Skeletal muscle cell (primary cell): Measurements from ENCODE around the gene RRAGD.
A peak's percentile ranks its signal among the peaks of the same experiment; 100 is the strongest.

Experiments used
- DNase-seq: peaks from one replicate; pipeline ENCODE4 v3.0.0-alpha.2; 2010; ENCODE audit warnings: low read depth
- H3K4me3 ChIP-seq: 2 replicates; pipeline ENCODE4 v1.5.1; 2011; ENCODE audit warnings: low read depth, mild to moderate bottlenecking, control low read depth, low read length, moderate library complexity

Gene RRAGD

GRCh38 chr6:89385156-89385667 is 26.9 kb downstream of the RRAGD start:
- no peak overlapping the region for H3K4me3 ChIP-seq
- DNase-seq, result no peak

DNA sequence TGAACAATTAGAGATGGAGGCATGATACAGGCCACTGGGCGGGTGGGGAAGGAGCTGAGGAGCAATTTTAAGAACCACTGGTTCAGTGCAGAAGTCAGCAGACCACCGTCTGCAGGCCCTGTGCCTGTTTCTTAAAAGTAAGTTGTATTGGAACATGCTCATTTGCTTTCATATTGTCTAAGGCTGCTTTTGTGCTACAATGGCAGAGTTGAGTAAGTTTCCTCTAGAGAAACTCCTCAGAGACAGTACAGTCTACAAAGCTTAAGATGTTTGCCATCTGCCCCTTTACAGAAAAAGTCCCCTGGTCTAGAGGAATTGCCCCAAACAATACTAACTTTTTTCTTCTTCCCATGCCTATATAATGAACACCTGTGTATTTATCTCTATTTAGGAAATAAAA is 31.0 kb downstream of the RRAGD start:
- no peak overlapping the region for H3K4me3 ChIP-seq
- DNase-seq, result no peak

DNA sequence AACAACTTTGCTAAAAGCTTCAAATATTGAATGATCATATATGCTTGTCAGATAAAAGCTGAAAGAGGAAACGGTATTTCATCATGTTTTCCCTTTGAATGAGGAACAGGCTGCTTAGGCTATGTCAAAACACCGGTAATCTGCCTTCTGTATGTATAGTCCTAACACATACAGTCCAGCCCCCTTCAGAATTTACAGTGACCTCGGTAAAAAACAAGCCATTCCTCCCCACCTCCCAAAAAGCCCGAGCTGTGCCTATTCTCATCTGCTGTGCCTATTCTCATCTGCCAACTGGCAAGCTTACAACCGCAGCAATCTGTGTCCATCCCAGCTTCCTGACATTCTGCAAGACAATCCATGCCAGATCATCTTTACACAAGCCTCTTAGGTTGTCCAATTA is 32.8 kb downstream of the RRAGD start:
- no peak for DNase-seq
- no peak overlapping the region for H3K4me3 ChIP-seq

- no peak for DNase-seq
- H3K4me3 ChIP-seq, result no peak overlapping the region
These were observed 33.4 kb downstream of the RRAGD start for GRCh38 chr6:89378628-89379027.

DNA sequence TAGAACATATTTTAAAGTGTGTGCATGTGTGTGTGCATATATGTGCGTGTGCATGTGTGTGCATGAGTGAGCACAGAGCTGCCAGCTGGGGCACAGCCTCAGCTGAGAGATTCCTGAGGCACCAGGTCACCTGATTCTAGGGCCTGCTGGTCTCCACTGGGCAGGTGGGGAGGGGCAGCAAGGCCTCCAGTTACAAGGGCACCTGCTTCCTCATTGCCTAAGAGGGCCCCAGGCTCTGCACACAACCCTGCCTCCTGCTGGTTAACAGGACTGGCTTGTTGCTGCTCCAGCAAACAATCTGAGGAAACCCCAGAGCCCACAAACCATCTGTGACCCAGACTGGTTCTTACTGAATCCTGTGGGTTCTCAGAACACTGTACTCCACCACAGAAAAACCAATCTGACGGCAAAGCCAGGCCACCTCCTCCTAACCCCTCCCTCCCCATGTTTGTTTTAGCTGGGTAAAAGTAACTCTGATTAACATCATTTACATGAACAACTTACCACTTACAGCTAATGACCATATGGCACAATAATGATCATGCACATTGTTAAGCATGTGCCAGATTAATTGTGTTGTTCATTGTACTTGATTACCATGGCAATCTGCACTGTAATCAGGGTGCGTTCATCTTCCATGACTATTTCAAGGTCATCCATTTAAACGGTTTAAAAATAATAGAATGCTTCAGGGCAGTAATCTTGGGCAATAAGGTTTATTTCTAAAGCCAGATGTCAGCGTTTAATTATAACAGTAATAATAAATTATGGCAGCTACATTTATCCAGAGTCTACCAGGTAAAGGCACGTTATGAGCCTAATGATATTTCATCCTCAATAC is 36.4 kb downstream of the RRAGD start:
- no peak overlapping the region for H3K4me3 ChIP-seq
- no peak for DNase-seq

DNA sequence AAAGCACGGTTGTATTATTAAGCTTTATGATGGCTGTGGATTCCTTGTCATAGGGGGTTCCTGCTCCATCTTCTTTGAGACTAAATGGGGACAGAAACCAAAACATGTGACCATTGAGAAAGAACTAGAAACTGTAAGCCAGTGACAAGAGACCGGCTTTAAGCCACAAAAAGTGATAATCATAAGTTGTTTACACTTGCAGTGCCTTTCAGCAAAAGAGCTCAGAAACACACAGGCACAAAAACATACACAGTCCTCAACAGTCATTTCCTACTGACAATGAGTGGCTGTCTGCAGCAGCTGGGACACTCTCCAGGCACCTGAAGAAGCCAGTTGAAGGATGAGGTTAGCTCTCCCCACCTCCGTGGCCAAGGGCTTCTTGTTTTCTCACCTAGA is 39.6 kb downstream of the RRAGD start:
- DNase-seq, result no peak
- no peak overlapping the region for H3K4me3 ChIP-seq

GRCh38 chr6:89371849-89372505 is 40.1 kb downstream of the RRAGD start:
- DNase-seq, result no peak
- no peak overlapping the region for H3K4me3 ChIP-seq

DNA sequence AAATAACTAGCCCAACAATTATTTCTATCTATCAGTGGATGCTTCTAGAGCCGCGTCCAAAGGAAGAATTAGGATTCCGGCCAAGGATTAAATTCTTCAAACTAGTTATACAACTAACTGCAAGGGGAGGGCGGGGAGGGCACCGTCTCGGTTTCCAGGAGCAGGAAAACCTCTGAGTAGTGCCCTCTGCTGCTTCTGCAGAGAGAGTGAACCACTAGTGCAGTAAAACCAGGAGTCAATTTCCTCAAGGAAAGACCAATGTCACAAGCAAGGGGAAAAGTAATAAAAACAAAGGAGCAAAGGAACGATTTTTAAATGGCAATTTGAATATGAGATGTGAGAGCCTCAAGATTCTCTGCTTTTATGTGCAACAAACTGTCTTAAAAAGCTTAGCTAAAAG is 43.1 kb downstream of the RRAGD start:
- no peak for DNase-seq
- no peak overlapping the region for H3K4me3 ChIP-seq

- no peak for DNase-seq
- no peak overlapping the region for H3K4me3 ChIP-seq
These were observed 44.0 kb downstream of the RRAGD start for GRCh38 chr6:89368107-89368506.

- no peak overlapping the region for H3K4me3 ChIP-seq
- no peak for DNase-seq
These were observed 47.5 kb downstream of the RRAGD start for GRCh38 chr6:89364586-89364985.

- no peak overlapping the region for H3K4me3 ChIP-seq
- no peak for DNase-seq
These were observed 50.9 kb downstream of the RRAGD start for GRCh38 chr6:89361171-89361570.

- DNase-seq, result no peak
- H3K4me3 ChIP-seq, result no peak overlapping the region
These were observed 51.6 kb downstream of the RRAGD start for GRCh38 chr6:89360415-89360999.

- no peak for DNase-seq
- no peak overlapping the region for H3K4me3 ChIP-seq
These were observed 52.5 kb downstream of the RRAGD start for GRCh38 chr6:89359561-89359960.

DNA sequence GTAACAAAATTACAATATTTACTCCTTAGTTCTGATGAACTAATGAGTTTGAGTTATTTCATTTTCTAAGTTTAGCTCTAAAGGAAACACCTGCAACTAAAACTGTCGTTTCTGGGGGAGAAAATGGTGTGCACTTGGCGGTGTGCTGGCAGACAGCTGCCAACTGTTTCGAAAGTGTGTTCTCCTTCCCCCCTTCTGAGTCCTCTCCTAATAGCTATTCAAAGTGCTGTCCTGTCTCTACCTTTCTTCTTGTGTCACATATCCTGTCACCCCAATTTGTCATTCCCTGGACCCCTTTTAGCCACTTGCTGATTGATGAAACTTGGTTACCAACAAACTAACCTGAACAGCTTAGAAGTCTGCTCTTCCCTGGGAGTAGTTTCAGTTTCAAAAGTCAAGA is 54.7 kb downstream of the RRAGD start:
- DNase-seq, result no peak
- peak overlapping the region; percentile 16 for H3K4me3 ChIP-seq

GRCh38 chr6:89356642-89357170 is 55.4 kb downstream of the RRAGD start:
- no peak for DNase-seq
- no peak overlapping the region for H3K4me3 ChIP-seq

- no peak overlapping the region for H3K4me3 ChIP-seq
- DNase-seq, result no peak
These were observed 56.4 kb downstream of the RRAGD start for GRCh38 chr6:89355511-89356194.

DNA sequence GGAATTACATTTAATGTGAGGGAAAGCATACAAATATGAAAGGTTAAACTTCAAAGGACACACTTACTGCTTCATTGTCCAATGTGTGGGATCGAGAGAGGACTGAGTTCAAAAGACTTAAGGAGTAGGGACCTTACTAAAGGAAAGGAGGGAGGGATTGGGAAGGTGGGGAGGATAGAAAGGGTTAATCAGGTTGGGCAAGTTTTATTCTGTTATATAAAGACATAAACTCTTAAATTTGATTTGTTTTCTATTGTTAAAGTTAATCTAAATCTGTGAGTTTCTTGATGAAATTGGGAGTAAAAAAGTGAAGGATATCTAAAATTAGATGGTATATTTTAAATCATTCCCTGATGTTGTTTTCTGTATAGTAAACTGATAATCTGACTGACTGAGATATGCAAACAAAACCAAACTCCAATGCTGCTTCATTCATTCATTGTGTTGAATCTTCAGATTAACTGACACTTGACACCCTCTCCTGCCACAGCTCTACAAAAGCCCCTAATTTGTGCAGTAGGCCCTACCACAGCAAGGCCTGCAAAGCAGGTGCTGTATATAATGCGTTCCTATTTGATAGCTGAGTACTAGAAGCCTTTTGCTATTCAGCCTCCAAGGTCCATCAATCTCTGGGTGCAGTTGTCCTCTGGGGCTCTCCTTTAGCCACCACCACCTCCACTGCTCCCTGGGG is 58.2 kb downstream of the RRAGD start:
- H3K4me3 ChIP-seq, result no peak overlapping the region
- DNase-seq, result no peak

DNA sequence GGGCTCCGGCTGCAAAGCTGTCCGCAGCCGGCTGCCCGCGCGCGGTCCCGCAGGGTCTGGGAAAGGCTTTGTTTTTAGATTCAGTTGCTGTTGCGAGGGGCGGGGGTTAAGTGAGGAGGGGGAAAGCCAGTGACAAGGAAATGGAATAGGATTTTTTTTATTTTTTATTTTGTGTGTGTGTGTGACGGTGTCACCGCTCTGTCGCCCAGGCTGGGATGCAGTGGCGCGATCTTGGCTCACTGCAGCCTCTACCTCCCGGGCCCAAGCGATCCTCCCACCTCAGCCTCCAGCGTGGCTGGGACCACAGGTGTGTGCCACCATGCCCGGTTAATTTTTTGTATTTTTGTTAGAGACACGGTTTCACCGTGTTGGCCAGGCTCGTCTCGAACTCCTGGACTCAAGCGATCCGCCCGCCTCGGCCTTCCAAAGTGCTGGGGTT is 58.9 kb downstream of the RRAGD start:
- DNase-seq, result no peak
- peak overlapping the region; percentile 58 for H3K4me3 ChIP-seq
